Posterior vena cava (tissue), 2 donors: ENCODE results near the gene CX3CR1. TPM values are rescaled to one million over a fixed set of nuclear protein-coding genes. Genes with fewer than 3 reads are reported as not detected.
A peak's percentile ranks its signal among the peaks of the same experiment; 100 is the strongest.

Source experiments
- DNase-seq: peaks from one replicate; pipeline ENCODE4 v3.0.0-alpha.2; 2020; ENCODE audit warnings: low spot score
- intact Hi-C, 2 donors: fragments of 100-400 bp; cut with DNase I; formaldehyde crosslinking; loops; one replicate each; pipeline versions ENCODE4 v1.14.1 to v1.14.2; 2022 to 2023
- total RNA-seq, 2 donors: library from RNA; stranded (reverse); fragmentation: NEBNext Ultra II Directional; extraction: Animal tissue kit (Norgen Biotek cat#: 25700); gene quantifications; one replicate each; pipeline ENCODE4 v1.2.1, GENCODE V29; 2021
- donor health status: DM: yes; HTN: yes; CAD: no.
- donor health status: DM: yes; HTN: yes; CAD: no.

The CX3CR1 gene
- total RNA-seq, 2 donors from 2014 or later = 0.52 to 1.9 TPM

DNA sequence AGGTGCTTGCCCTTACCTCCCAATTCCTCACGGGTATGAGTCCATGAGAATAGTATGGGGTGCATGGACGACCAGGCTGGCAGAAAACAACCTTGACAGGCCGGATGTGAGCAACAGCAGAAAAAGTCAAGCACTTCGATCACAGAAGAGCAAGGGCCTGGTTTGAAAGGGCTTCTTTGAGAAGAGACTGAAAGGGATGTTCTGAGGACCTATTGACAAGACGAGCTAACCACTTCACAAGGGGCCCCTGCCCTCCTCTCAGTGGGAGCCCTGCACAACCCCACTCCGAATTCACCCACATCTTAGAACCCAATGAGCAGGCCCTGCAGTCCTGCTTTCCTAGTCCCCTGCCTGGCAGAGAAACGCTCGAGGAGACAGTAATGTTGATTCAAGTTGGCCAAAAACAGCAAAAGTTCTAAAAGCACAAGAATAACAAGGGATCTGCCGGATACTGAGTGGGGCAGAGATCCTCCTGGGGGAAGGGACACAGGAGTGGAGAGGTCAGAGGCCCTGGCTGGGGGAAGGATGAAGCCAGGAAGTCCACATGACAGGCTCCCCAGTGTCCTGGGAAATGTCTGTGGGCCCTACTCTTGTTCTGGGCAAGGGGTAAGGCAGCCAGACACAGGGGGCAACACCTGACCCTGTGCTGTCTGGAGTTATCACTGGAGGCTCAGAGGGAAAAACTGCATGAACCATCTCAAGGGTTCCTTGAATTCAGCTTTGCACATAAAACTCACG, 14.8 kb upstream of the CX3CR1 start:
- intact Hi-C loops = loop anchor here (5.0 to 10.0 kb wide), 4 partner anchors 87 to 167 kb away; partner anchors contain the start of gene XIRP1 (in 1 of the 2)
- no peak for DNase-seq

DNA sequence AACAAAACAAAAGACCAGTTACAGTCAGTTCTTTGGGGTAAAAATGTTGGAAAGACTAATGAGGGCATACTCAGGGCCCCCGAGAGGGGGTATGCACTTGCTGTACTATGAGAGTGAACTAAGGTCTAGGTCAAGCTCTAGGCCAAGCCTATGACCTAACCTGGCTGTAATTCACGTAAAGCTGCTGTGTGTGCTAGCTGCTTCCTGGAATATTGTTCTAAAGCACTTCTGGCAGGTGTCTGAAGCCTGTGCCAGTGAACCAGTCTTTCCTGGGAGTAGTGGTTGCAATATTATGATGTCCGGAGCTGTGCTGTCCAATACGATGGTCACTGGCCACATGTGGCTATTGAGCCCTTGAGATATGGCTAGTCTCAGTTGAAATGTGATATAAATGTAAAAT, 13.1 kb upstream of the CX3CR1 start:
- intact Hi-C loops = loop anchor here (5.0 to 10.0 kb wide), 4 partner anchors 86 to 166 kb away; partner anchors contain the start of gene XIRP1 (in 1 of the 2)
- no peak for DNase-seq

DNA sequence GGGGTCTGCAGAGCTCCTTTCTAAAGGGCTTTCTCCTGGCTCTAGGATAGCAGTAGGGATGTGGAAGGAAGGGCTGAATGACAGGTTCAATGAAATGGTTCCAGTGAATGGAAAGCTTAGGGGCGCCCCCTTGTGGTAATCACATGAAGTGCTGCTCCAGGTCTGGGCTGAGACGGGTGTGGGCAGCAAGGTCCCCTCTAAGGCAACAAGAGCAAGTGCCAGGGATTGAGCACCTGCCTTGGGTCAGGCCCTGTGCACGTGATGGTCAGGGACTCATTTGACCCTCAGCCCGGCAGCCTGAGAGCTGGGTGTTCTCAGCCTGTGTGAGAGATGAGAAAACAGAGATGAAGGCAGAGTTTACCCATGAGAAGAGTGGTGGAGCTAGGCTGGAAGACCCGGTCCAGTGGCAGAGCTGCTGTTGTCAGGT, 12.1 kb upstream of the CX3CR1 start:
- DNase-seq = peak; percentile 85
- intact Hi-C loops = loop anchor here (5.0 to 10.0 kb wide), 4 partner anchors 85 to 165 kb away; partner anchors contain the start of gene XIRP1 (in 1 of the 2)

DNA sequence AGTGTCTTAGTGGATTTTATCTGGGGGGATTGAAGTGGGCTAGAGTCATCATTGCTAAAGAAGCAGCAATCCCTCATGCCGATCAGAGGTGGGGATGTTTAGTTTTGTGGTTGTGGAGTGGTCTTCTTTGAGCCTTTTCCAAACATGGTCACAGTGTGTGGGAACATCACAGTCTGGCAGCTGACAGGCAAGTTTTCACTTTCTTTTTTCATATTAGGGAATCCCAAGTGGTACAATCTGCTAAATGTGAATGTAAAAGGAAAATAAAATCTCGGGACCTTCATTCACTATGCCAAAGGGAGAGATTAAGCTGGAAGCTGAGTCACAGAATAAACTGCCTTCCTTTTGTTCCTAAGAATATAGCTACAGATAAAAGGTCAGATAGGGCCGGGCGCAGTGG, 10.4 kb upstream of the CX3CR1 start:
- intact Hi-C loops = loop anchor here (5.0 to 10.0 kb wide), 4 partner anchors 83 to 163 kb away; partner anchors contain the start of gene XIRP1 (in 1 of the 2)
- DNase-seq = no peak

DNA sequence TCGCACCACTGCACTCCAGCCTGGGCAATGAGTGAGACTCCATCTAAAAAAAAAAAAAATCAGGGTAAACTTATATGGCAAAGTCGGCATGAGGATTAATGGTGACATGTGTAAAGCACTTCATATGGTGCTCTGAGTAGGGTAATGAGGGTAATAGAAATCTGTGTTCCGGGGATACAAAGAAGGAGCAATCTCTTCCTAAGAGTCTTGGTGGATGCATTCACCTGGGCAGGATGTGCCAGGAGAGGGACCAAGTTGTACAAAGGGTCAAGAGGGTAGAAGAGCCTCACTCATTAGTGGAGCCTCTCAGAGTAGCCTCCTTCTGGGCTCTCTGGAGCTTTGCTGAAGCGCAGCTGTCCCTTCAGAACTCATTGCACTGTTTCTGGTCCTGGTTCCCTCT, 9.3 kb upstream of the CX3CR1 start:
- intact Hi-C loops = loop anchor here in 1 of 2 donors (5.0 kb wide), 1 partner anchor 77 kb away; no protein-coding TSS in a partner anchor
- DNase-seq = no peak

DNA sequence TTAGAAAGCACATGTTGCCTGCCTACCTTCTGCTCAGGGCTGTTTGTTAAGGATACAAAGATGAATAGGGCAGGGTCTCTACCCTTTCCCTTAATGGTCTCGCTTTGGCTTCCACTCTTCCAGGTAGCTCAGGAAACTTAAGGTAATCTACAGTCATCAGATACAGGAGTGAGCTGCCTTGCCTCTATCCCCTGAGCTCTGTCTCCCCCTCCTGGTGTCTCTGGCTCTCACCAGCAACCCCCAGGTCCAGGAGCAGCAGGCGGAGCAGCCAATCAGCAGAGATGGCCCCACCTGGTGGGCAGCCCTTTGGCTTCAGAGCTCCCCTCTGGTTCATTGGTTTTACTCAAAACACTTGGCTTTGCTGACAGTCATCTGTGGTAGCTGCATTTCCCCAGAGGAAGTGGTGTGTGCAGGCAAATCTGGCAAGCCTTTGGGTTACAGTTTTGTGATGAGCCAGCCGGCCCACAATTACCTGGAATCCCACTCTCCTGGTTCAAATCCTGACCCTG, 8.5 kb upstream of the CX3CR1 start:
- intact Hi-C loops = loop anchor here in 1 of 2 donors (5.0 kb wide), 1 partner anchor 76 kb away; no protein-coding TSS in a partner anchor
- DNase-seq = peak; percentile 86

DNA sequence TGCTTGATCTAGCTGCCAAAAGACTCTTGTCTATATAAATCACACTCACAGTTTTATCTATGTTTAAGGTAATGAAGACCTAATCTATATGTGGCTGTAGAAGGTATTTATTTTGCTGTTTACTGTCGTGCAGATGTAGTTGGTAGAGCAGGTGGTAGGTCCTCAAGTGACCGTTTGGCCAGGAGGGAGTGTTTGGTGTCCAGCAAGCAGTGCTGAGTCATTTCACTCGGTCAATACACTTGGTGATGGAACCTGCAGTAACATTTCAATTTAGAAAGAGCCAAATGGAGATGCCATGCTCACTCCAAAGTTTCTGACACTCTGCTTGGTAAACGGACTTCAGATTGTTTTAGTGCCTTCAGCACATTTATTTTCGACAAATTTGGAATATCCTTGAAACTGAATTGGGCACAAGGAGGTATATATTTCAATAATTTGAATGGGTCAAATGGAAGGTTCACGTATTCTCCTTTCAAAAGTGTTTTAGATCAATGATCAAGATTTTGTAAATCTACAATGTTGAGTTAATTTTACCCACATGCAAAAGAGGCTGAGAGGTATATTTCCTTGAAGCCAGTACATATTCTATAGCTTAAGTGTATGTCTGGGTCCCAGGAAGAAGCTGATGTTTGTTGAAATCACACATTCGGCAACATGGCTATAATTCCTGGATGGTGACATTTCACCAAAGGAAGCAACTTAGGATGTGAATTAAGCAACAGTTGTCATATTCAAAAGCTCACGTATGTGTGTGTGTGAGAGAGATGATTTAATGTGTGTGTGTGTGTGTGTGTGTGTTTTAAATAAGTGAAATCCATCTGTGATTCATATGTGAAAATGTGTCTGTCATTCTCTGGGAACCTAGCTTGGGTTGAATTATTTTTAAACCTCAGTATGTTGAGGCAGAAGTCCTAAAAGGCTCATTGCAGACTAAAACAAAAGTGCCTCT, 7.7 kb upstream of the CX3CR1 start:
- intact Hi-C loops = loop anchor here in 1 of 2 donors (5.0 kb wide), 1 partner anchor 75 kb away; no protein-coding TSS in a partner anchor
- DNase-seq = no peak

DNA sequence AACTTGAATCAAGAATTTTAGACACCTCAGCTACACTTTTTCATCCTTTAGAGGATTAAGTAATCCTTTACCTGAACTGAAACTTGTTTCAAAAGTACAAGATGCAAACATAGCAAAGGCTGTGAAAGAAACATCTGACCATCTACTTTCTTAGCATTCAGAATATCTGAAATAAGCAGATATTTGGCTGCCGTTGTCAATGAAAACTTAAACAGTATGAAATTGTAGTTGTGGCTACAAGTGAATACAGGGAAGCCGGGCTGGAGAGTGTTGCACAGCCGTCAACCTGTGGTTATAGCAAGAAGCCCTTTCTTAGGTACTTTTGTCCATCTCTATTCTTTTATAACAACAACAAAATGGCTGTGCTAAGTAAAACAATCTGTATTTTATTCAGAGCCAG, 6.9 kb upstream of the CX3CR1 start:
- DNase-seq = no peak
- intact Hi-C loops = loop anchor here in 1 of 2 donors (5.0 kb wide), 1 partner anchor 74 kb away; no protein-coding TSS in a partner anchor

DNA sequence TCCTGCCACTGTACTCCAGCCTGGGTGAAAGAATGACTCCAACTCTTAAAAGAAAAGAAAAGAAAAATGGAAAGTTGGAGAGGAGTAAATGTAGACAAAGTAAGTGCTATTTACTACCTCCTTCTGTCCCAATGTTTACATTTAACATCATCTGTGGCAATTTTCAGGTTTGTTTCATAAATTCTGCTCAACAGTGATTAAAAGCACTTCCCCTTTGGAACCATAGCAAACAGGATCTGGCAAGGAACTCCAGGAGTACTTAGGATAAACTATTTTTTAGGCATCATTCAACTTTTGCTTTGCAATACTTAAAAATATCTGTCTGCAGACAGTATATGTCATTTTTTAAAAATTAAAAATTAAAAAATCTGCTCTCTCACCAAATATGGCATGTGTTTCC, 5.5 kb upstream of the CX3CR1 start:
- intact Hi-C loops = loop anchor here in 1 of 2 donors (5.0 kb wide), 1 partner anchor 73 kb away; no protein-coding TSS in a partner anchor

DNA sequence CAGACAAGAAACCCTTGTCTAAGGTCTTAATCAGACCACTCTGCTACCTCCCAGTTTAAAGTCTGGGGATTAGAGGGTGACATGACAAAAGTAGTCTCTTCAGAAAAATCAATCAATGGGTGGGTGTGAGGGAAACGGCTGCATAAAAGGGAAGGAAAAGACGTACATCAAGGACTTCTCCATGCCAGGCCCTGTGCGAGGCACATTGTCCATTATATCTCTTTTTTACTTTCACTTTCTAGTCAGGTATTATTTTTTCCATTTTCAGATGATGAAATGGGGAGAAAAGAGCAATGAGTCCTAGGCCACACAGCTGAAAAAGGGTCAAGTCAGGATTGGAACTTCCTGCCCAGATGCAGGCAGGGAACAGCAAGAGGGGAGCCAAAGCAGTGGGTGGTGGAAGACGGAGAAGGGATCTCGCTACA, 4.6 kb upstream of the CX3CR1 start:
- no peak for DNase-seq
- intact Hi-C loops = no loop called here

More for the DNA sequence above, 5.5 kb upstream of the CX3CR1 start:
- no peak for DNase-seq

DNA sequence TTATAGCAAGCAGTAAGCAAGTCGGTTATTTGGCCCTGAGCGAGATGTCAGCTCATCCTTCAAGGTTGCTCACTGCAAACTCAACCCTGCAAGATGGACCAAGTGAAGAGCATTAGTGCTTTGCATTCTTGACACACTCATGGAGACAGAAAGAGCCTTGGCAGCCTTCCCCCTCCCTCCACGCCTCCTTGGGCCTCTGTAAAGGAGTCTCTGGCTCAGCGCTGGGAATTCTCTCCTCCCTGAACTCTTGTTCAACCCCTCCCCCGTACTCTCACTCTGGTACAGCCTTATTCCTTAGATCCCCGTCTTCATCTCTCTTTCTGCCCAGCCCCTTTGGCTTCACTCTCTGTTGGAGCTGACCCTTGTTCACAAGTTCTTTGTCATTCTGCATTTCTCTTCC, 2.2 kb upstream of the CX3CR1 start:
- intact Hi-C loops = no loop called here
- DNase-seq = no peak

DNA sequence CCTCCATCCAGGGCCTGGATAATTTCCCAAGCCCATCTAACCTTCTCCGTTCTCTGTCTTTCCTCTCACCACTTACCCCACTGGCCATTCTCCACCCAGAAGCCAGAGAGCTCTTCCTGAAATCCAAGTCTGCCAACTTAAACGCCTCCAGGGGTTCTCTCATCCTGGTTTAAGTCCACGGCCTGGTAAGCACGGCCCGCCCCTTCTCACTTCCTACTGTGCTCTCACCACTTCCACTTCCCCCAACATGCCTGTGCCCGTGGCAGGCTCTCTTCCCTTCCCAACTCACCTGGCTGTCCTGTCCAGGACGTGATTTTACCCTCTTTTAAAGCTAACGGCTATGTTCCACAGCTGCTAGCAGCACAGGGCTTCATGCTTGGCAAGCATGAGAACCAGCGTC, 1.7 kb upstream of the CX3CR1 start:
- no peak for DNase-seq
- intact Hi-C loops = no loop called here

DNA sequence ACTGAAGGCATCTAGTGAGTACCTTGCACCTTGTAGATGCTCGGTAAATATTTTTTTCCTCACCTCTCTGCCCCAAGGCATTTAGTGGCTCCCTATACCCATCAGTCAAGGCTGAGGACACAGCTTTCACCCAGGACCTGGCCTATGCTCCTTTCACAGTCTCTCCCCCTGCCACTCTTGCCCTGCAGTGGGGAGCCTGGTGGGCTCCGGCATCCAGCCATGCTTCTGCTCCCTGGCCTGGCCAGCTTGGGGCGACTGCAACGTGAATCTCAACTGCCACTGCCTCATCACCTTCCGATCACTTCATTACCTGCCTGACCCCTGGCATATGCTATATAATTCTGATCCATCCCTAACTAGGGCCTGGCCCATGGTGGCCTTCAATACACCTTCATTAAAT, 735 bp upstream of the CX3CR1 start:
- no peak for DNase-seq
- intact Hi-C loops = no loop called here

DNA sequence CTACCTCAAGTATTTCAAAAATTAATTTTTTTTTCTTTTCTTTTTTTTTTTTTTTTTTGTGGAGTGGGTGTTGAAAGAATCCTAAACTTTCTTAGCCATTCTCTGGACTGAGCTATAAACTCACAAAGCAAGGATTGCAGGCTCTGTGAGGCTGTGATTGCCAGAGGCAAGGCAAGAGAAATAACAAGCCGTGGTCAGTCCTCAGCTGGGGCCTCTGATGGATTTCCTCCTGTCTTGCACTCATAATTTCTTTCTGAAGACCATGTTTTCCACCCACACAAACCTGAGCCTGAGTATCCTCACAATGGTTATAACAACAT, 1.3 kb downstream of the CX3CR1 start:
- intact Hi-C loops = no loop called here
- no peak for DNase-seq

DNA sequence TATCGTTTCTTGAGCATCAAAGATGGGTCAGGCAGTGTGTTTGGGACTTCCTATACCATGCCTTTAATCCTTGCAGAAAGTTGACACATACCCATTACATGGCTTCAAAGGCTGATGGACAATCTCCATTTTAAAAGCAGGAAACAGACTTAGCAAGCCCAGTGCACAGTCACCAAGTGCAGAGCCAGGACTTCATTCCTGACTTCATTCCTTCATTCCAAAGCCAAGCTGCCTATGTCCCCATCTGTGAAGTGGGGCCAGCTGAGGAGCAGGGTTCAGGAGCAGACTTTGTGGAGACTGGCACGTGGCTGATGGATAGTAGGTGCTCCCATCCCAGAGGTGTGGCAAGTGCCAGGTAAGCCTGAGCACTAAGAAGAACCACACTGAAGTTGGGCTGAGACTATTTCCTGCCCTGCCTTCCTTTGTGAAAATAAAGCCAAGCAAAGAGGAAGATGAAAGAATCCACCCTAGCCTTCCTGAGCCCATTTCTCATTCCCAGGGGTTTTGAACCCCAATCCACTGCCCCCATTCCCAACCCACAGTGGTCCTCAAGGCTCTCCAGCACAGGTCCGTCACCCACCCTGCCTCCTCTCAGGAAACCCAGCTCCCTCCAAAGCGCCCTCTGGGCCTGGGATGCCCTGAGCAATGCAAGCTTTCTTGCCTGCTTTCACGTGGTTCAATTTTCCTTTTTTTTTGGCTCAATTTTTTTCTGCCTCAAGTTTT, 1.8 kb downstream of the CX3CR1 start:
- intact Hi-C loops = no loop called here
- DNase-seq = no peak

DNA sequence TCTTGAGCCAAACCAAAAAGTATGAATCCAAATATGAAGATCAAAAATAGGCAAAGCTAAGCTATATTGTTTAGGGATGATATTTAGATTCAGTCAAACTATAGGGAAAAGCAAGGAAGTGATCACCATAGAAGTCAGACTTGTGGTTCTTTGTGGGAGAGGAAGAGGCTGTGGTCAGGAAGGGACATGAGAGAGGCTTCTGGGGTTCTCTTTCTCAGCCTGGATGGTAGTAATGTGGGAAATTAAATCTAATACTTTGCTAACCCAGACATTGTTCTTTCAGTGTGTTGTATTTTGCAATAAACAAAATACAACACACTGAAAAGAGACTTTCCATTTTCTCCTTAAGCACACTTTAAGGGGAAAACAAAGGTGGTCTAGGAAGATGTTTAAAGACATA, 3.1 kb downstream of the CX3CR1 start:
- intact Hi-C loops = no loop called here
- no peak for DNase-seq

DNA sequence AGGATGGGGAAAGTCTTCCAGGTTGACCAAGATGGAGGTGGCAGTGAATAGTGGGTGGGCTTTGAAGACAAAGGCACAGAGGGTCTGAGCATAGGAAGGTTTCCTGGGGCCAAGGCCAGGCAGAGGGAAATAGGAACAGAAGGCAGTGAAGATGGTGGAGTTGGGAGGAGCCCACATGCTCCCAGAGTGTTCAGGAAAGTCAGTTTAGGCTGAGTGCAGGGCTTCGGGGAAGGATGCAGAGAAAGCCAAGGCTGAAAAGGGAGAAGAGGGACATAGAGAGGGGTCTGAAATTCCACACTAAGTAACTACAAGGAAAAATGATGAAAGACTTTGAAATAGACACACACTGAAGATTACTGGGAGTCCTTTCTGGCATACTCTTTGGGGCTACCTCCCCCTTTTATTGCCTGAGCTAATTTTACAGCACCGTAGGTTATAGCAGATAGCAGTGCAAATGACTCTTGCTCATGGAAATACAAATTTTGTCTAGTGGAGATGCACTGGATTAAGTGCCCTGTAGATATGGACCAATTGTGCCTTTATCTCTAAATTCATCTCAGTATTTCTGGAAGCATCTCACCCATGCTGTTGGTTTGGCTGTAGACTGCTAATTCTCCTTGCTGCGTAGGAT, 3.8 kb downstream of the CX3CR1 start:
- intact Hi-C loops = no loop called here
- no peak for DNase-seq

DNA sequence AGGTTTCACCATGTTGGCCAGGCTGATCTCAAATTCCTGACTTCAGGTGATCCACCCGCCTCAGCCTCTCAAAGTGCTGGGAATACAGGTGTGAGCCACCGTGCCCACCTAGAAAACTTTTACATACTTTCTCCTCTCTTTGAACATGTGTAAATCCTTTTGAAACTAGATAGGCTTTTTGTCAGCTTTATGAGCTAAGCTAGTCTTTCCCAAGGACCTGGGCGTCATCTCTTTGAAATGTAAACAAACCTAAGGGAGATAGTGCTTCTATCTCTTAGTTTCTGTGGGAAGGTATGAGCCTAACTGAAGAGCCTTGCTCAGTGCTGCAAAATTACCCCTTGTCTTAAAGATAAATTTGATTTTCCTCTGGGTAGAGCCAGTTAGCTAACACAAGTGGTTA, 4.8 kb downstream of the CX3CR1 start:
- intact Hi-C loops = no loop called here
- DNase-seq = no peak
